GM12801 (cell line): ENCODE data around the gene NAV2.

Experiments
- CTCF ChIP-seq: IDR thresholded peaks from one replicate; pipeline ENCODE4 v1.5.1; 2011; ENCODE audit warnings: control low read depth; ENCODE audit not compliant: insufficient read length; ENCODE audit errors: extremely low read depth

Gene NAV2

DNA sequence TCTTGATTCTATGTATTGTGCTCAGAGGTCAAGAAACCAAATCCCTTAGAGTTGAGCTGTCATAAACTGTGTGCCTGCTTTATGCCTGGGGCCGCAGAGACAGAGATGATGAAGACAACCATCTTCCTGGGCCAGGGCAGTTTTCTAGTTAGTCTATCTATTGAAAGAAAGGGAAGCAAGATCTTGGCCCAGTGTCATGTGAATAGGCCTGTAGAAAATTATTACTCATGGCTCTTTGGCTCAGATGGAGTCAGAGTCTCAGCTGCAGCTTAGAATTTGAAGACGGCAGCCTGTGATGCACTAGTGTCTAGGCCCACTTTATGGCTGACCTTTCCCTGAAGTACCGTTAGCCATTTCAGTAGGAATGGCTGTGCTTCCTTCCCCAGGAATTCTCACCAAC is 335.6 kb downstream of the NAV2 start:
- no peak for TF ChIP-seq CTCF

DNA sequence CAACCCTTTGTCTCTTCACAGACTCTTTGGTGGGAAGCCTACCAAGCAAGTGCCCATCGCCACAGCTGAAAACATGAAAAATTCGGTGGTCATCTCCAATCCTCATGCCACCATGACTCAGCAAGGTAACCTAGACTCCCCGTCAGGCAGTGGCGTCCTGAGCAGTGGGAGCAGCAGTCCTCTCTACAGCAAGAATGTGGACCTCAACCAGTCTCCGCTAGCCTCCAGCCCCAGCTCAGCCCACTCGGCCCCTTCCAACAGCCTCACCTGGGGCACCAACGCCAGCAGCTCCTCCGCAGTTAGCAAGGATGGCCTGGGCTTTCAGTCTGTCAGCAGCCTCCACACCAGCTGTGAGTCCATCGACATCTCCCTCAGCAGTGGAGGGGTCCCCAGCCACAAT is 336.1 kb downstream of the NAV2 start:
- TF ChIP-seq CTCF: no peak

GRCh38 chr11:20049231-20049630 is 336.6 kb downstream of the NAV2 start:
- TF ChIP-seq CTCF: no peak

DNA sequence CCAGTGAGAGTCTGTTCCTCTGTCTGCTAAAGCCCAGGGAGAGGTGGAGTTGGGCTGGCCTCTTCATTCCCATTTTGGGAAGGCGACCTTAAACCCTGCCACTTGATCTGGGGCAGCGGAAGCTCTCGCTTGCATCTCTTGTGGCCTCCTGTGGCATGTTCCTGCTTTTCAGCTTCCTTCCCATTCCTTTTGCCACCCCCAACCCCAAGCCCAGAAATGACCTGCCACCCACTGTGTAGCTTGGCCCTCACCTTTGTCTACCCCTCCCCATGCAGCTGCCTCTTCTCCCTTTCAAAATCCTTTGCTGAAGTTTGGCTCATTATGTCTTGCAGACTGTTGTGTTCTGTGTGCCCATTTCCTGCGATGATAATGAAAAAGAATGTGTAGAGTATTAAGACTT is 337.4 kb downstream of the NAV2 start:
- TF ChIP-seq CTCF: no peak

- TF ChIP-seq CTCF: no peak
Observed at GRCh38 chr11:20050551-20051333, 338.1 kb downstream of the NAV2 start.

DNA sequence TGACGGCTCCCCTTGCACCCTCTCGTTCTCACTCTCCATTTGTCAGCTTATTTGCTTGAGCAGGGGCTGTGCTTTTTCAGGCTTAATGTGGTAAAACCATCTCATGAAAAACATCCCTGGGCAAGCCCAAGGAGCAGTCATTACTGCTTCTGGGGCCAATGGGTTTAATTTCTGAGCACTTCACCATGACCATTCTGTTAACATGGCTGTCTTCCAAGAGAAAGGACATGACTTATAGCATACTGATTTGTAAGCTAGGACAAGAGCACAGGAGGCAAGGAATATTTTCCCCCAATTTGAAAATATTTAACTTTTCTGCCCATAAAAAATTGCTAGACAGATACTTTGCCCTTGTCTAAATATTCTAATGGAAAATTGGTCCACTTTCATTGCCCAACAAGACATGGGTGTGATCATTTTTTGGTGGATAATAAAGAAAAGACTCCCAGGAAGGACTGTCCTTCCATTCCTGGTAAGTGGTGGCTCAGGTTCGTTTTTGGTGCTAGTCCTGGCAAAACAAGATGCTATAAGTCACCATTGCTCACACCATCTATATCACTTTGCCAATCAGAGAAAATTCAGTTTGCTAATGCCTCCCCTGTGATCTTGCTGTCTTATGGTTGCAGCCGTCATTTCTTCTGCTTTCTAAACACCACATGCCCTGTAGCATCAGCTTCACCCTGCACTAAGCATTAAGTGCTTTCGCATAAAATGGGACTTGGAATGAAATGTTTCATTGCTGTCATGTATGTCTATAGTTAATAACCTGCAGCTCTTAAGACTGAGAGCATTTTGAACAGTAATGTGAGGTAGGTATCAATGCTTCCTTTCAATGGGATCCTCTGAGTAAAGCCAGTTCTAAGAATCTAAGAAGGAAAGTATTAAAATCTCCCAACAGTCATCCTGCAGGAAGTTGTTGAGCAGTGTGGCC is 339.1 kb downstream of the NAV2 start:
- no peak for TF ChIP-seq CTCF

GRCh38 chr11:20053572-20053971 is 340.9 kb downstream of the NAV2 start:
- TF ChIP-seq CTCF: no peak
